ENCODE data around the gene LCTL.

GRCh38 chr15:66580643-66581042 is 14.8 kb upstream of the LCTL start:
- TF ChIP-seq REST (IDR thresholded peaks at IDR 0.05; ENCODE audit: insufficient read depth in 1 of 2, low read depth in 2 of 2, low read length in 2 of 2) (no peak), SIN3A (IDR thresholded peaks at IDR 0.05; ENCODE audit: borderline replicate concordance, insufficient read depth, low read length) (no peak)
